GF-D8 (cell line): ENCODE results near the gene VSX1.

ENCODE experiments used
- DNase-seq: peaks from one replicate; lab custom pipeline; 2025; lab: John Stamatoyannopoulos, UW

The VSX1 gene

DNA sequence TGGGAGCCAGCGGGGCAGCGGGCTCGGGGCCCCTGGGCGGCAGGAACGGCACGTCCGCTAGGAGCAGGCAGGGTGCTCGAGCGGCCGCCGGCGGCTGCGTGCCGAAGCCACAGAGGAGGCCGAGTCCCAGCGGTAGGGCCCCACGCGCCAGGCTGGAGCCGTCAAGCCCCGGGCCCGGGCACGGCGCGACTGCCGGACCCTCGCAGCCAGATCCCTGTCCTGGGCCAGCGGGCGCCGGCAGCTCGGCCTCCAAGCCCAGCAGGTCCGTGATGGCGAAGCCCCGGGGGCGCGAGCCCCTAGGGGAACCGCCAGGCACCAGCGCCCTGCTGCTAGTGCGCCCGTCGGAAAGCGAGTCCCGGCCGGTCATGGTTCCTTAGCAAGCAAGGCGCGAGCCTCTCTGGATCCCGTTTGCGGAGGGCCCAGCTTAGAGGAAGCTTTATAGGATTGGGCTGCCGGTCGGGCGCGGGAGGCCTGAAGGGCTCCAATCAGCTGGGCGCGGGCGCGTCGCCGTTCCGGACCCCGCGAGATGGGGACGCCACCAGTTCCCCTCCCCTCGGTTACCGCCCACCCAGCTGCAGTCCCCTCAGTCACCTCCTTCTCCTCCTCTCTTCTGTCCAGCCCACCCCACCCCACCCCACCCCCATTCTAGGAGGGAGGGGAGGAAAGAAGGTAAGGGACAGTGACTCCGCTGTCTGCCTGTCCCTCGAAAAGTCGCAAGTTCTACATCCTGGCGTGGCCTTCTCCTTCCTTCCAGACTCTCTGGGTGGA, at the start of gene VSX1:
TSS of gene VSX1 (minus strand) at position 412 of the 768 bp plus-strand sequence. CDS start at position 367, 45 bp downstream.
- no peak for DNase-seq

GRCh38 chr20:25129908-25130307, 48.0 kb upstream of the VSX1 start:
- DNase-seq: no peak

- no peak for DNase-seq
These were observed 47.5 kb upstream of the VSX1 start for GRCh38 chr20:25129428-25129827.

DNA sequence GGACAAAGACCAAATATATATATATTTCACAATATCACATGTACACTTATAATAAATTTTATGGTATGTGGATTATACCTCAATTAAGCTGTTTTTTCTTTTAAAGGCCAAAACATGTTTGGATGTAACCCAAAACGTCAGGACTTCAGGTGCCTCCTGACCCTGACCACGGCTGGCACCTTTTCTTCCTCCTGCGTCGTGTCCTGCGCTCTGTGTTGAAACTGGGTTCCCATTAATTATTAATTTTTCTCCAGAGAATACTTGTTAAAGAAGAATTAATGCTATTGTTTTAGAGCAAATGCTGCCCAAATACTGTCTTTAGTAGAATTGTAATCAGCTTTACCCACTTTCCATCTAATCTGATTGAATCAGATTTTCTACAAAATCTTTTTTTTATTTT, 46.7 kb upstream of the VSX1 start:
- no peak for DNase-seq

GRCh38 chr20:25127761-25128537, 46.0 kb upstream of the VSX1 start:
- DNase-seq: no peak

- no peak for DNase-seq
These were observed 44.5 kb upstream of the VSX1 start for GRCh38 chr20:25126204-25127029.

- DNase-seq: no peak
These were observed 43.7 kb upstream of the VSX1 start for GRCh38 chr20:25125636-25126035.

DNA sequence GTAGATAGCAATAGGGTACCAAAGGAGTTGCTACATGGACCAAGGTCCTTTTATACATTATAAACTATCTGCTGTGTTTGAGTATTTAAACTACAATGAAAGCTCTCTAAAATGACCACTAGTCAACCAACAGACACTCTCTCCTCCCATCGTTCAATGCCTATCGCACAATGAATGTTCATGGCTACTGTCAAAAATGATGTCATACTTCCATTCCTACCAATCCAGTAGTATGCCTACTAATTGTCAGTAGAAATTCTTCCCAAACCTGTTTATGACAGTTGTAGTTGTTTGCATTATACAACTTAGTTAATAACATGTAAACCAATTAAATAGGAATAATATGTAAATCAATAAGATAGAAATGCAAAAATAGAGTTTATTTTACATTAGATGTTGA, 39.0 kb upstream of the VSX1 start:
- no peak for DNase-seq

DNA sequence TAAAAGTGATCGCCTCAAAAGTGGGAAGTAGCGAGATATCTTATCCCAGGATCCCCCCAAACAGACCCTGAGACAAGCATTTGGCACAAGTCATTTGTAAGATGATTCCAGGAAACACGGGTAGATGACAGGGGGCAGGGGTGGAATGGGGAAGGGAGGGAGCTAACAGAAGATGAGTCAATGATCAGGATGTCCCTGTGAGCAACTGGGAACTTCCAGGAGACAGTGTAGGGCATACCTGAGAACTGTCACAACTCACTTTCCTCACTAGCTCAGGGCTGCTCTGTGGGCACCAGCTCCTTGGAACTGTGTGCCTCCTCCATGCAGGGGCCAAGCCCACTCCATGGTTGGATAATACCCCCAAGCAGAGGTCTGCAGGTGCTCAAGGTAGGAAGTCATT, 38.5 kb upstream of the VSX1 start:
- DNase-seq: no peak

GRCh38 chr20:25118529-25118928, 36.6 kb upstream of the VSX1 start:
- no peak for DNase-seq

DNA sequence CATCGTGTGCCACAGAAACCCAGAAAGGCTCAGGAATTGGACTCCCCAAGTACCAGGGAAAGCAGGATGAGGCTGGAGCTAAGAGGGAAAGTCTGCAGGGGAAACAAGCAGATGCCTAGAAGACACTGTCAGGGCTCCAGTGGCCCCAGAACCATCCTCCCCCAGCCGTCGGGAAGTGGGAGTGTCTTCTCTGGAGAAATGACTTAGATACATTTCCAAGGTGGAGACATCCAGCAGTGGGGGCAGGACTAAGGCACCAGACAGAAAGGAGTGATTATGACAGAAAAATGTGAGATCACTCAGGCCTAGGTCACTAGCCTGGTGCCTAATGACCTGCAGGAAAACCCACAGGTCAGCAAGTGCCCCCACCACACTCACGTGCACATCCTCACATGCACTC, 36.0 kb upstream of the VSX1 start:
- DNase-seq: no peak

GRCh38 chr20:25116739-25117458, 35.0 kb upstream of the VSX1 start:
- DNase-seq: no peak

DNA sequence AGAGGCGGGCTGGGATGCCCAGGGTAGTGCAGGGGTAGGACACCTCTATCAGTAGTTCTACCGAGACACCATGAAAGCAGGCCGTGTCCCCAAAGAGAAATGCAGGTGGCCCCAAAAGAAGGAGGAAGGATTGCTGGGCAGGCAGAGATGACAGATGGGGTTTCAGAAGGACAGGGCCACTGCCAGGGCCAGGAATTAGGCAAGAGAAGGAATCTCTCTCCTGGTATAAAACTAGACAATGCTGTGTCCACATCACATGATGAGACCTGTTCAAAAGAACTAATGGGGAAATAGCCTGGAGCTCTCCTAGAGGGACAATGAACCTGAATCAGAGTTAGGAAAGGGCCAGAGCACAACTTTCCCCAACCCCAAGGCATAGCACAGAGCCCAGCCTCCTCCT, 21.6 kb upstream of the VSX1 start:
- no peak for DNase-seq

DNA sequence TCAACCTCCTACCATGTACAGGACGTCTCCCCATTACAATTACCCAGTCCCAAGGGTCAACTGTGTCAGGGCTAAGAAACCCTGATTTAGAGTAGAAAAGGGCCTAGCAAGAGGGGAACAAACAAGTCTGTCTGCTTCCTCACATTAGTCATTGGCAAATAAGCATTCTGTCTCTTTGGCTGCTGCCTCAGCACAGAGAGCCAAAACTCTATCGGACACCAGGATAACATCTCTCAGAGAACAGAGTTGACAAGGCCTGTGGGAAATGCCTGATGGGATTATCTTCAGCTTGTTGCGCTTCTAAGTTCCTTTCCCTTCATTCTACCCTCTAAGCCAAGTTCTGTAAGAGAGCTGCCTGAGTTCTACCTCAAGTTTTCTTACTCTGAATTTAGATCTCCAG, 19.0 kb upstream of the VSX1 start:
- DNase-seq: no peak

- DNase-seq: no peak
These were observed 17.7 kb upstream of the VSX1 start for GRCh38 chr20:25099601-25100140.

- no peak for DNase-seq
These were observed 15.6 kb upstream of the VSX1 start for GRCh38 chr20:25097498-25097897.

DNA sequence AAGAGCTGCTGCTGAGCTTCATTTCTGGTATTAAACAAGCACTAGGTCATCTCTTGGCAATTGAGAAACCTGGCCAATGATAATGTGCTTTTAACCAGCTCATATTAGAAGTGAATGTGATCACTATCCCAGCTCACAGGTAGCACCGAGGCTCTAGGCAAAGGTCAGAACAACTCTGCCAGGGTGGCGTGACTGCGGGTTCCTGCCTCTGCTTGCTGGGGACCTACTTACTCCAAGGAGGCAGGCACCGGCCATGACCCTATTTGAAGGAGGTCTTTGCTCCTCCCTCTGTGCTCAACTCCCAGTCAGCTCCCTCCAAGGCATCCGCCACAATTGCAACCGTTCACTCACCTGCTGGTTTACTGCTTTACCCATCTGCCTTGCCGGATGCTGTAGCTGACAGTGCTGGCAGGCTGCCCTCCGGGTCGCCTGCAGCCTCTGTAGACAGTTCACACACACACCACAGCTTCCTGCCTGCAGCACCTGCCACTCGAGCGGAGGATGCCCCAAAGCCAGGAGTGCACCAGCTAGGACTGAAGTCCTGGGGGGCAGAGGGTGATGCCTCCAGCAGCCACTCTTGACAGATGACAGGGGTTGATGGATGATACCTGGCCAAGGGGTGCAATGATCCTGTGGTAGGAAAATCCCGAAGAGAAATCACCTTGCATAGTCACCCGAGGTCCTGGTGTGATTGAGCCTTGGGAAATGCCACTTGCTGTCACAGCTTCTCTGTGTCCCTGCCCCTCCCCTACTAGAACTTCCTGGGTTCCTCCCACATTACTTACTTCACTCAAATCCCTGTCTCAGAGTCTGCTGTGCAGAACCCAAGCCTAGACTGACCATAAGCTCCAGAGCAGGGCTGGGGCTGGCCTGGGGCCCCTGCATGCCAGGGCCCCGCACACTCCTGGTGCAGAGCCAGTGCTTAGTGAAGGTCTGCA, 8.8 kb upstream of the VSX1 start:
- no peak for DNase-seq

DNA sequence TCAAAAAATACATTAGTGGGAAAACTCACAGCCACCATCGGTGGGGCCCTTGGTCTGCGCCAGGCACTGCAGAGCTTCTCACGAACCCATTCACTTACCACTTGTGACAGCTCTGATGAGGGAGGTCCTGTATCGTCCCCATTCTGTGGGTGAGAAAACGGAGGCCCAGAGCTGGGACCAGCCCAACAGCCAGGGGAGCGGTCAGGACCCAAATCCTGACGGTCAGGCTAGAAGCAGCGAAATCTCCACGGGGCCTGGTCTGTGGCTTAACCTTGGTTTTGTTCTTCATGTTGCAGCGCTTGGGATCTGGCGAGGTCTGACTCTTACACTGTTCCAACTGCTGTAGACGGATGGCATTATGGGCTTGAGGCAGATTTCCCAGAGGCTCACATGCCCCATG, 7.7 kb upstream of the VSX1 start:
- no peak for DNase-seq

- DNase-seq: no peak
These were observed 7.2 kb upstream of the VSX1 start for GRCh38 chr20:25089096-25089495.

- DNase-seq: no peak
These were observed 6.3 kb upstream of the VSX1 start for GRCh38 chr20:25088267-25088666.
